COLO668 (cell line): ENCODE measurements around the gene SORD.
"Not testable (repeated sequence)": the region's sequence is repeated elsewhere in the genome, so short reads cannot be mapped to it uniquely, and the experiment has no call there.

Experiments
- DNase-seq: peaks from one replicate; lab custom pipeline; 2025; ENCODE audit not compliant: unreplicated experiment; lab: John Stamatoyannopoulos, UW

SORD gene

GRCh38 chr15:45023659-45024225, 747 bp downstream of the SORD start:
- no peak for DNase-seq

GRCh38 chr15:45024649-45025048, 1.7 kb downstream of the SORD start:
- not testable (repeated sequence) for DNase-seq

- not testable (repeated sequence) for DNase-seq
Measured at GRCh38 chr15:45025627-45026026, 2.6 kb downstream of the SORD start.

DNA sequence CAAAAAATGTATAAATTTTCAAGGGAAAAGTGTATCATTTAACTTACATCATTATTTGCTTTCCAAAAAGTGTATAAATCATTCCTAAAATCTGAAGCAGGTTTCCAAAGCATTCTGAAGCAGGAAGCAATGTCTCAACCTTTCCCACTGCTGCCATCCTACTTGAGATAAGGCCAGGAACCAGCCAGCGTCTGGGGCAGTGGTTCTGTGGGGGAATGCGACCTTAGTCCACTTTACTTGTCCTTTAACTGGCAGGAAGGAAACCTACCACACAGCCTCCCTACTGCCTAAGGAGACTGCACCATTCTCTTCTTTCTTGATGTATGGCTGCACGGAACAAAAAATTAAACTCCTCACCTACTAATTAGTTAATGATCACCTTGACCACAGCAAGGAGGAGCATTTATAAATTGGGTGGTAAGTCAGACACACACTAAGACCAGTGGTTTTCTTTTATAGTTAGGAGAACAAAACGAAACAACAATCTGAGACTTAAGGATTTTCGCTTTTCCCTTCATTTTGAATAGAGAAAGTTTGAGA, 3.7 kb downstream of the SORD start:
- no peak for DNase-seq

GRCh38 chr15:45027220-45027619, 4.2 kb downstream of the SORD start:
- no peak for DNase-seq

- DNase-seq, result no peak
Measured at GRCh38 chr15:45030743-45031142, 7.7 kb downstream of the SORD start.

- DNase-seq, result not testable (repeated sequence)
Measured at GRCh38 chr15:45031522-45032028, 8.6 kb downstream of the SORD start.

- DNase-seq, result not testable (repeated sequence)
Measured at GRCh38 chr15:45032501-45032900, 9.5 kb downstream of the SORD start.

GRCh38 chr15:45034087-45034486, 11.1 kb downstream of the SORD start:
- DNase-seq, result not testable (repeated sequence)

GRCh38 chr15:45034600-45035375, 11.8 kb downstream of the SORD start:
- DNase-seq, result not testable (repeated sequence)

DNA sequence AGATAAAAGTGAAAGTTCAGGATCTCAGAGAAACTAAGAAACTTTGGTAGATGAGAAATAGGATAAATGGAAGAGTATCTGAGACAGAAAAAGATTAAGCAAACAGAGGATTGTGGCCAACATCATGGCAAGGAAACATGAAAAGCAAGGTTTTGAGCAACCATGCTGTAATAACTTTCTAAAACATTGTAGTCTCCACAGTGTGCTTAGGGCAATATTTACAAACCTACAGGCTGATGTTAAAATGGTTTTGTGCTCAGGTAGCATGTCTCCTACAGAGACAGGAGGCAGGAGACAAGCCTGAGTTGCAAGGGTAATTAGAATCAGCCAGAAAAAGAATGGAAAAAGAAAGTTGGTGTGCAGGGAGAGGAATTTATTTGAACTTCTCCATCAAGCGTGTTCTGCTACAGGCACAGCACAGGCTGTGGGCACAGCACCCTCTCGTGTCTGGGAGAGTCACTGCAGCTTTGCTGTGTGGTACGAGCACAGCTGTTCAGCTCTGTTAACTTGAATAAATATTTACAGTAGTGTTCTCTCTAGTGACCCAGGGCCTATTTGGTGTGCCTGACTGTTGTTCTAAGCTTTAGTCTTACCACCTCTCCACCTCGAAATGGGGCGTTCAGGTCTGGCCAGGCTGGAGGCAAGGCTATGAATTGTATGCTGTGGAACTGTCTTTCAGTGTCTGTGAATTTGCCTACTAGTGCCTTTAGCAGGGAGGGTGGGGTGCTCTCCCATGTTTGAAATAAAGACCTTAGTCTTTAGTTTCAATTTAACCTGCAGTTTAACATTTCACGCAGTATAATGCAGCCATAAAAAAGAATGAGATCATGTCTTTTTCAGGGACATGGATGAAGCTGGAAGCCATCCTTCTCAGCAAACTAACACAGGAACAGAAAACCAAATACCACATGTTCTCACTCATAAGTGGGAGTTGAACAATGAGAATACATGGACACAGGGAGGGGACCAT, 14.1 kb downstream of the SORD start:
- peak; percentile 81 for DNase-seq

DNA sequence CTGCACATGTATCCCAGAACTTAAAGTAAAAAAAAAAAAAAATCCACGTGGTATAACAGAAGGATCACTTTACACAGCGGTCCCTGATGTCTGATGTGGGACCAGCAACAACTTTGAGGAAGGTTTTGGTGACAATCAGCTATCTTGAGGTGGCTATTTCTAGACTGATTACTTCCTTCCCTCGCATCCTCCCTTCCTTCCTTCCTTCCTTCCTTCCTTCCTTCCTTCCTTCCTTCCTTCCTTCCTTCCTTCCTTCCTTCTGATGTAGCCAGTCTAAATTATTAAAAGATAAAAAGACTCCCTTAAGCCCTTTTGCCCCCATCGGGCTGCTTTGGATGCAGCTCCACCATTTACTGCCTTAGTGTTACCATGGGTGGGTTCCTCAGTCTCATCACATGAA, 14.9 kb downstream of the SORD start:
- no peak for DNase-seq

GRCh38 chr15:45040396-45040795, 17.4 kb downstream of the SORD start:
- not testable (repeated sequence) for DNase-seq

DNA sequence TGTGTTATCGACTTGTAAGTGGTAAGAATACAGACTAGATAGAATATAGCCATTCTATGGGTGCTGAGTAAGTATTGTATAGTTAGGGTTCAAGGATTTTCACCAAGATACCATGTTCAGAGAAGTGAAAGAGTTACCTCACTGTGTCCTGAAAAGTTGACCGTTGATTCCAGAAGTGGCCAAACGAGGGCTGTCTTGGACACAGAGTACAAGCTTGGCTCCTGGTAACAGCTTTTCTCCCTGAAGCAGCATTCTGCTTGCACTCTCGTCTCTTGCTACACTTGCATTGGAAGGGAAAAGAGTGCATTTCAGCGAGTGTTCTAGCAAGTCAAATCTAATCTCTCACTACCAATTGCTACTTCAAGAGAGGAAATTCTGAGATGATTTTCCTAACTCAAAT, 18.5 kb downstream of the SORD start:
- not testable (repeated sequence) for DNase-seq

- not testable (repeated sequence) for DNase-seq
Measured at GRCh38 chr15:45042859-45043258, 19.9 kb downstream of the SORD start.

GRCh38 chr15:45044270-45044669, 21.3 kb downstream of the SORD start:
- not testable (repeated sequence) for DNase-seq

- DNase-seq, result not testable (repeated sequence)
Measured at GRCh38 chr15:45048449-45048793, 25.4 kb downstream of the SORD start.

DNA sequence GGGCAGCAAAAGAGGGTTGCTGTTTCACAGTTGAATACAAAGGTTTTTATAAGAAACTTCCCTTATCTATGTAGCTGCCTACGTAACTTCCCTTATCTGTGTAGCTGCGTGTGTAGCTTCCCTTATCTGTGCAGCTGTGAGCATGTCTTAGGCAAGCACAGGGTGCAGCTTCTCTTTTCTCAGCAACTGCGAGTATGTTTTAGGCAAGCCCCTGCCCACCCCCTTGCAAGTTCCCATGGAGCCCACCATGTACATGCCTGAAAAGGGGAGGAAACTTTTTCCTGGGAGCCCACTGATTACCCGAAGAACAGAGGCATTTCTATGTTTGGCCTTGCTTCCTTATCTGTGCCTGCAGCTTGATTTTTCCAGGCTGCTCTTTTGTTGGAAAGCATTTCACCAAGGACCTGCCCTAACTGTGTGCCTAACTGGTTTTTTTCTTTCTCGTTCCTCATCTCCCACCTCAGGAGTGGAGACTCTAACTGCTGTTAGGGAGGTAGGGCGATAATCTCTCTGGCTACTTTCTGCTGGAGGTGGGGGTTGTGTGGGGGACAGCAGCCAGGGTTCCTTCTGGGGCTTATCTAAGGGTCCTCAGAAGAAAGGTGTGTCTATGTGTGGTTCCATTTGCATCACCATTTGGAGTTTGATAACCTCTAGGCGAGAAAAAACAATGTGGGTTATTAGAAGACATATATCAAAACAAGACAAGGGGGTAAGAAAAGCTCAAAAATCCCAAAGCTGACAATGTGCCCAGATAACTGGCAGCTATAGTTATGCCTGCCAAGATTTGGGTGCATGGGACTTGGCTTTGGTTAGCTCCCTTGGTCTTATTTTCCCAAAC, 26.0 kb downstream of the SORD start:
- DNase-seq, result no peak

- DNase-seq, result no peak
Measured at GRCh38 chr15:45050587-45050986, 27.6 kb downstream of the SORD start.

DNA sequence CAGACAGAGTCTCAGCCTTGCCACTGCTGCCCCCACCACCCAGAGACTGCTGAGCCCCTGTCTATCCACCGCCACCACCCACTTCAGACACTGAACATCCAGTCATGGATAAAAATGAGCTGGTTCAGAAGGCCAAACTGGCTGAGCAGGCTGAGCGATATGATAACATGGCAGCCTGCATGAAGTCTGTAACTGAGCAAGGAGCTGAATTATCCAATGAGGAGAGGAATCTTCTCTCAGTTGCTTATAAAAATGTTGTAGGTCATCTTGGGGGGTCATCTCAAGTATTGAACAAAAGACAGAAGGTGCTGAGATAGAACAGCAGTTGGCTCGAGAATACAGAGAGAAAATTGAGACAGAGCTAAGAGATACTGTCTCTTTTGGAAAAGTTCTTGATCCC, 29.7 kb downstream of the SORD start:
- not testable (repeated sequence) for DNase-seq
